Measurements from ENCODE around the gene IL23A.

IL23A gene

GRCh38 chr12:56299853-56300643 is 38.6 kb upstream of the IL23A start, which contains the start of gene CS:
CS (minus strand) TSS chr12:56300330; CDS start chr12:56300201, 129 bp downstream.
- TF ChIP-seq CTCF (IDR thresholded peaks at IDR 0.05; ENCODE audit: low read depth, low read length) = no peak
- peak within 1 kb of the TSS; percentile 91 for H3K4me3 ChIP-seq (ENCODE audit: low read depth, low read length)

GRCh38 chr12:56300644-56301464 is 37.8 kb upstream of the IL23A start:
- TF ChIP-seq CTCF (IDR thresholded peaks at IDR 0.05; ENCODE audit: low read depth, low read length) = no peak
- H3K4me3 ChIP-seq (ENCODE audit: low read depth, low read length) = peak overlapping the region; percentile 91

GRCh38 chr12:56304276-56304675 is 34.4 kb upstream of the IL23A start:
- TF ChIP-seq CTCF (IDR thresholded peaks at IDR 0.05; ENCODE audit: low read depth, low read length) = no peak
- no peak overlapping the region for H3K4me3 ChIP-seq (ENCODE audit: low read depth, low read length)

- H3K4me3 ChIP-seq (ENCODE audit: low read depth, low read length) = no peak overlapping the region
- TF ChIP-seq CTCF (IDR thresholded peaks at IDR 0.05; ENCODE audit: low read depth, low read length) = no peak
Measured at GRCh38 chr12:56304872-56305590, 33.7 kb upstream of the IL23A start.

GRCh38 chr12:56307221-56307965 is 31.3 kb upstream of the IL23A start:
- H3K4me3 ChIP-seq (ENCODE audit: low read depth, low read length) = no peak overlapping the region
- TF ChIP-seq CTCF (IDR thresholded peaks at IDR 0.05; ENCODE audit: low read depth, low read length) = no peak

GRCh38 chr12:56308714-56309113 is 30.0 kb upstream of the IL23A start:
- no peak overlapping the region for H3K4me3 ChIP-seq (ENCODE audit: low read depth, low read length)
- TF ChIP-seq CTCF (IDR thresholded peaks at IDR 0.05; ENCODE audit: low read depth, low read length) = no peak
